Mesenchymal stem cell (in vitro differentiated cells and primary cell): ENCODE results near the gene FAM76A. TPM values are rescaled to one million over a fixed set of nuclear protein-coding genes. Genes with fewer than 3 reads are reported as not detected.

ENCODE experiments used
- small RNA-seq: library from polyadenylated mRNA; stranded (forward); fragments of <200 nt; extraction: miRNeasy Mini kit (QIAGEN cat#:217004); gene quantifications from one replicate; pipeline ENCODE3, GENCODE V24; 2013; ENCODE audit warnings: low read depth

Gene FAM76A

Small RNAs within 50 kb of the gene (small RNA-seq; reads per million reads assigned to genes)
- gene AL020997.2 (not detected), gene RNU6-424P (not detected)
